Endodermal cell (in vitro differentiated cells): ENCODE results near the gene SLIRP. TPM values are rescaled to one million over a fixed set of nuclear protein-coding genes. Genes with fewer than 3 reads are reported as not detected.

ENCODE experiments used
- DNase-seq: peaks from one replicate; pipeline ENCODE4 v3.0.0-alpha.2; 2017
- H3K27ac ChIP-seq: 2 replicates; pipeline ENCODE4 v1.5.1; 2013; ENCODE audit warnings: mild to moderate bottlenecking, low read depth, low read length, moderate library complexity
- H3K27me3 ChIP-seq: 2 replicates; pipeline ENCODE4 v1.6.1; 2013; ENCODE audit warnings: mild to moderate bottlenecking, low read length, moderate library complexity; ENCODE audit not compliant: insufficient read depth, control insufficient read depth, poor library complexity, severe bottlenecking
- H3K36me3 ChIP-seq: 2 replicates; pipeline ENCODE4 v1.7.0; 2013; ENCODE audit warnings: mild to moderate bottlenecking, low read length, moderate library complexity; ENCODE audit not compliant: control insufficient read depth, insufficient read depth
- H3K4me1 ChIP-seq: one replicate; pipeline ENCODE4 v1.7.0; 2013; ENCODE audit warnings: low read length; ENCODE audit not compliant: control insufficient read depth, insufficient read depth
- H3K4me3 ChIP-seq: 2 replicates; pipeline ENCODE4 v1.5.1; 2013; ENCODE audit warnings: mild to moderate bottlenecking, low read length, moderate library complexity
- H3K9ac ChIP-seq: 2 replicates; pipeline ENCODE4 v1.6.1; 2013; ENCODE audit warnings: mild to moderate bottlenecking, low read length, moderate library complexity; ENCODE audit not compliant: poor library complexity, severe bottlenecking; ENCODE audit errors: extremely low read depth
- H3K9me3 ChIP-seq: 2 replicates; pipeline ENCODE4 v1.6.1; 2013; ENCODE audit warnings: mild to moderate bottlenecking, low read length, moderate library complexity; ENCODE audit not compliant: control insufficient read depth
- H3K27ac Mint-ChIP-seq: 2 replicates; pipeline ENCODE4 v1.8.0; 2020; ENCODE audit warnings: mixed read lengths
- H3K27me3 Mint-ChIP-seq: 2 replicates; pipeline ENCODE4 v1.8.0; 2021; ENCODE audit warnings: mild to moderate bottlenecking, mixed read lengths; ENCODE audit not compliant: insufficient read depth
- H3K36me3 Mint-ChIP-seq: 2 replicates; pipeline ENCODE4 v1.8.0; 2020; ENCODE audit warnings: low read depth, mixed read lengths
- H3K4me1 Mint-ChIP-seq: 2 replicates; pipeline ENCODE4 v1.8.0; 2020; ENCODE audit warnings: mixed read lengths
- H3K4me3 Mint-ChIP-seq: 2 replicates; pipeline ENCODE4 v1.8.0; 2020; ENCODE audit warnings: mild to moderate bottlenecking, moderate library complexity, mixed read lengths
- H3K9me3 Mint-ChIP-seq: 2 replicates; pipeline ENCODE4 v1.8.0; 2020; ENCODE audit warnings: mild to moderate bottlenecking, mixed read lengths
- CTCF ChIP-seq: fragments of 200-600 bp; sonication (generic); conservative IDR thresholded peaks from 2 replicates; pipeline ENCODE4 v1.5.0; 2021; ENCODE audit warnings: antibody characterized with exemption, mild to moderate bottlenecking
- WGBS, 2 experiments: methylation state at CpG; one replicate each; pipeline versions ENCODE4 v1.1.5 to v1.1.7; 2013; ENCODE audit warnings: missing lambda C conversion rate in 2 of 2, mixed read lengths in 1 of 2; ENCODE audit not compliant: insufficient coverage in 1 of 2, insufficient read length in 1 of 2; 5-methylcytosine and 5-hydroxymethylcytosine counted together
- total RNA-seq, 2 donors: library from RNA; stranded (reverse); fragmentation: NEBNext Ultra II Directional in 1 of 2; extraction: Animal tissue kit (Norgen Biotek cat#: 25700) in 1 of 2; gene quantifications; 2 replicates in 1 of 2; 3 replicates in 1 of 2; pipeline ENCODE4 v1.2.1, GENCODE V29; 2021

Gene SLIRP
- total RNA-seq, 2 donors from 2014 or later: 228 to 237 TPM

- Mint-ChIP-seq H3K4me1 (peaks cover 20% of the 10 kb centered on the region), H3K27ac (peak overlapping the region; percentile 64), H3K4me3 (peak overlapping the region; percentile 92), H3K36me3 (peaks cover 30% of the 10 kb centered on the region), H3K9me3 (no peaks in the 10 kb centered on the region), H3K27me3 (no peaks in the 10 kb centered on the region)
- Histone ChIP-seq H3K9ac (peak overlapping the region; percentile 89), H3K4me3 (peak overlapping the region; percentile 99), H3K27me3 (no peaks in the 10 kb centered on the region), H3K9me3 (no peaks in the 10 kb centered on the region), H3K4me1 (peaks cover 5% of the 10 kb centered on the region), H3K27ac (no peak overlapping the region), H3K36me3 (peaks cover 46% of the 10 kb centered on the region)
- 53 to 71% methylated on average over 3 of the region's 3 CpGs for WGBS, 2 experiments
- DNase-seq: no peak
- no peak for TF ChIP-seq CTCF
Observed at GRCh38 chr14:77709412-77709811, 1.5 kb downstream of the SLIRP start.

DNA sequence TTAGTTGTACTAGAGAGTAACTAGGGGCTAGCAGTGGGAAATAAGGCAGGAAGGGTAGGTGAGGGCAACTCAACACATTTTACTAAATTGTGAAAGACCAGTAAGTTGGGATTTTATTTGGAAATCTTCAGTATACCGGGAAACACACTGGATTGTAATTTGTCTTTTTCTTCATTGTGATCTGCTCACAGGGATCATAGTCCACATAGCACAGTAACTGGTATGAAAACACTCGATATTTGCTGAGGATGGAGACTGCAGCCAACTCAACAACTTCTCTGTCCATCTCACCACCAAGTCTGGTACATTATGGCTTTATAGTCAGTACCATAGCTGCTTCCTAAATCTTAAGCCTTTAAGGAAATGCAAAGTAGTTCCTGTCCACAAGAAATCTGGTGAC, 2.5 kb downstream of the SLIRP start:
- Histone ChIP-seq H3K36me3 (peaks cover 49% of the 10 kb centered on the region), H3K4me3 (peak overlapping the region; percentile 99), H3K9ac (no peak overlapping the region), H3K27ac (no peak overlapping the region), H3K27me3 (no peaks in the 10 kb centered on the region), H3K9me3 (no peaks in the 10 kb centered on the region), H3K4me1 (peaks cover 5% of the 10 kb centered on the region)
- H3K36me3 Mint-ChIP-seq: peaks cover 34% of the 10 kb centered on the region
- no peak for DNase-seq
- no peaks in the 10 kb centered on the region for H3K9me3 Mint-ChIP-seq
- H3K4me1 Mint-ChIP-seq: peaks cover 20% of the 10 kb centered on the region
- H3K27me3 Mint-ChIP-seq: no peaks in the 10 kb centered on the region
- peak overlapping the region; percentile 92 for H3K4me3 Mint-ChIP-seq
- no peak for TF ChIP-seq CTCF
- no peak overlapping the region for H3K27ac Mint-ChIP-seq
- 92 to 100% methylated on average over 1 to 2 of the region's 2 CpGs for WGBS, 2 experiments

DNA sequence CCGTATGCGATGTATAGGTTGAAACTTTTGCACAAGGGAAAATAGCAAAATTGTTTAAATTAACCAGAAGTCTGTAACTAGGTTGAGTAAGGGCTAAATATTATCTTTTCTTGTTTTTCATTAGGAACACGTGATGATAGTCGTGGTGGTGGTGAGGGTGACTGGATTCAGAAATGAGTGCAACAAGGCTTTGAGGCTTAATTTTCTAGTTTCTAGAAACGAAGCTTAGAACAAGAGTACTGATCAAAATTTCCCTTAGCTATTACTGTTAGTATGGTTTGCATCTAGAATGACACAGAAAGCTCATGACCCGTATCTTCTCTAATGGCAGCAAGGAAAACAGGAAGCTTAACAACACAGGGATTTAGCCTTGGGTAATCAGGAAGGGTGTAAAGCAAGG, 7.0 kb downstream of the SLIRP start:
- Mint-ChIP-seq H3K27me3 (no peaks in the 10 kb centered on the region), H3K4me3 (no peak overlapping the region), H3K36me3 (peaks cover 69% of the 10 kb centered on the region), H3K4me1 (peaks cover 3% of the 10 kb centered on the region), H3K27ac (peak overlapping the region; percentile 10), H3K9me3 (no peaks in the 10 kb centered on the region)
- Histone ChIP-seq H3K4me3 (no peak overlapping the region), H3K9me3 (no peaks in the 10 kb centered on the region), H3K36me3 (peaks cover 85% of the 10 kb centered on the region), H3K27ac (no peak overlapping the region), H3K4me1 (no peaks in the 10 kb centered on the region), H3K27me3 (no peaks in the 10 kb centered on the region), H3K9ac (no peak overlapping the region)
- TF ChIP-seq CTCF: no peak
- WGBS, 2 experiments: 94 to 95% methylated on average over 5 to 6 of the region's 6 CpGs
- no peak for DNase-seq
